ENCODE results near the gene POLR3F.
A peak's percentile ranks its signal among the peaks of the same experiment; 100 is the strongest.
"Not testable (repeated sequence)": the region's sequence is repeated elsewhere in the genome, so short reads cannot be mapped to it uniquely, and the experiment has no call there.

Gene POLR3F, protein sequence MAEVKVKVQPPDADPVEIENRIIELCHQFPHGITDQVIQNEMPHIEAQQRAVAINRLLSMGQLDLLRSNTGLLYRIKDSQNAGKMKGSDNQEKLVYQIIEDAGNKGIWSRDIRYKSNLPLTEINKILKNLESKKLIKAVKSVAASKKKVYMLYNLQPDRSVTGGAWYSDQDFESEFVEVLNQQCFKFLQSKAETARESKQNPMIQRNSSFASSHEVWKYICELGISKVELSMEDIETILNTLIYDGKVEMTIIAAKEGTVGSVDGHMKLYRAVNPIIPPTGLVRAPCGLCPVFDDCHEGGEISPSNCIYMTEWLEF

DNA sequence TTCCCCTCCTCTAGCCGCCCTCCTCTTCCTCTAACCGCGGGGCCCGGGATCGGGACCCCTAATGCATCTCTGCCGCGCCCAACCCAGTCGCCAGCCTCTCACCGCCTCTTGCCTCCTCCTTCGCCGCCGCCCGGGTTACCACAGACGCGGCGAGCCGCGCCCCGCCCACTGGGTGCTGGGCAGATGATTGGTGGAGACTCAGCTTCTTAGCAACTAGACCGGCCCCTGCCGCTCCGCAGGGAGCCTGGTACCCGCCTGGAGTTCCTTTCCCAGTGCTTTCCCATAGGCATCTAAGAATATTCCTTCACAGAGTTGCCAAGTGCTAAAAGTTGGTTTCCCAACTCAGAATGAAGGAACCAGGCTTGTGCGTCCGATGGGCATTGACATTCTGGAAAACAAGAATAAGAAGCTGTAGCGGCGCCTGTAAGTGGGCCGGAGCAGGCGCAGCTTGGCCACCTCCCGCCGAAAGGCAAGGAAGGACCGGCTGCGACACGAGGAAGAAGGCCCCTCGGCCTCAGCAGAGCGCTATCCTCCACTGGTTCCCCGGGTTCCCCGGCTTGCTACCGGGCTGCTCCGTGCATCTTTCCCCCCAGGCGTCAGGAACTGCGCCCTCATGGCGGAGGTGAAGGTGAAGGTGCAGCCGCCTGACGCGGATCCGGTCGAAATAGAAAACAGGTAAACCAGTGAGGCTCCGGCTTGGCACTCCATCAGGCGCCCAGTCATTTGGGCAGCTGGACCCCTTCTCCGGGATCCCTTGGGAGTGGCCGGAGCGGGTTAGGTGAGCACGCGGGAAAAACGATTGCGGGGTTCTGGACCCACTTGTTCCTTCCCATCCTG lies at the start of gene POLR3F, which contains the start of gene DZANK1:
POLR3F (plus strand) TSS at position 497 of the 837 bp plus-strand sequence; CDS start at position 614, 117 bp downstream.
DZANK1 (minus strand) TSS at position 137 of the 837 bp plus-strand sequence. CDS start 1,672 bp downstream, outside the sequence.
- DNase-seq = peak; percentile 84

DNA sequence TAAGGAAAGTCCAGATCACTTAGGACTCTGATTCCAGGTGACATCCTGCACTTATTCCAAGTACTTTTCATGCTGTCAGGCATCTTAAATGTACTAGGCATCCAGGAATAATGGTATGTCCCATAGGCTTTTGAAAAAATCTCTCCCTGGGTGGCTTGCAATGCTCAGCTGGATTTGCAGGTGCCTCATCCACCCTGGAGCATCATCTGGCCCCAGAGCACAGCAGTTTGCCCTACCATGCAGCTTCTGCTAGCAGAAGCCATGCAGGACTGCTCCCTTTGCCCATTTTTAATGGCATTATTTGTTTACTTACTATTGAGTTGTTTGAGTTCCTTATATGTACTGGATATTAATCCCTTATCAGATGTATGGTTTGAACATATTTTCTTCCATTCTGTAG lies 45.6 kb upstream of the POLR3F start:
- no peak for DNase-seq

DNA sequence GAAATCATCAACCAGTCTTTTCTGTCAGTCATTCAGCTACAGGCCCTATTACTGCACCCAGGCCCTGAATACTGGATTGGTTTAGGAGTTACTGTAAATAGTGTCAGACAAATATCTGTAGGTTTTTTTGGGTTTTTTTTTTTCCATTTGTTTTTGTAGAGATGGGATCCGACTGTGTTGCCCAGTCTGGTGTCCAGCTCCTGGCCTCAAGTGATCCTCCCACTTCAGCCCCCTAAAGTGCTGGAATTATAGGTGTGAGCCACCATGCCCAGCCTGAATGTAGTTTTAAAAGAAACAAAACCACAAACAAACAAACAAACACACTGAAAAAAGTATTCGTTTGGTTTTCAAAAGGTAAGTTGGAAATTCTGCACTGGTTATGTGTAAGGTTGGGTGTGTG lies 40.0 kb upstream of the POLR3F start:
- DNase-seq = no peak

DNA sequence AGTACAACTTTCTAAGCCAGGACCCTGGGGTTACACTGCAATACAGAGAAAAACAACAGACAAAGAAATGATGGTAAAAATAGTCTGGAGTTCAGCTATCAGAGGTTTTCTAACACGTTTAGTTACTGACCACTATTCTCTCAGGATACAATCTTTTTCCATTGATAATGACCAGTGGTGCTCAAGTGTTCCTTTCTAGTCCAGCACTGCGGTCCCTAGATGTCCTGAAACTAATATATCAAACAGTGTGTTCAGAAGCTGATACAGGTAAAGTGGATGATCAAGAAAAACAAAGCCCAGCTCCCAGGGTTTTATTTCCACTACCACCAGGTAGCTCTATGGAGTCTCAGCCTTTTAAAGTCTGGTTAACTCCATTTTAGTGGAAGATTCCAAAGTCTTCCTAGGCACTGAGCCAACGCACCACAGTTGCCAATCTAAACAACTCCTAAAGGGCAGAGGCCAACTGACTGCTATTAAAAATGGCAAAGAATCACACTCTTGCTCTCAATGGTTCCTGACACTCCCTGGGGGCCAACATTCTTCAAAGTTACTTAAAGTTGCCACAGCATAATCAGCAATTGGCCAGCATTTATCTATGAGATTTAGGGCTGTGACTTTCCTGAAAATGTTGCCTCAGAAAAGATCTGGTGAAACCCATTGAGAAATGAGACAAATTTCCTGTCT lies 38.6 kb upstream of the POLR3F start:
- DNase-seq = no peak

DNA sequence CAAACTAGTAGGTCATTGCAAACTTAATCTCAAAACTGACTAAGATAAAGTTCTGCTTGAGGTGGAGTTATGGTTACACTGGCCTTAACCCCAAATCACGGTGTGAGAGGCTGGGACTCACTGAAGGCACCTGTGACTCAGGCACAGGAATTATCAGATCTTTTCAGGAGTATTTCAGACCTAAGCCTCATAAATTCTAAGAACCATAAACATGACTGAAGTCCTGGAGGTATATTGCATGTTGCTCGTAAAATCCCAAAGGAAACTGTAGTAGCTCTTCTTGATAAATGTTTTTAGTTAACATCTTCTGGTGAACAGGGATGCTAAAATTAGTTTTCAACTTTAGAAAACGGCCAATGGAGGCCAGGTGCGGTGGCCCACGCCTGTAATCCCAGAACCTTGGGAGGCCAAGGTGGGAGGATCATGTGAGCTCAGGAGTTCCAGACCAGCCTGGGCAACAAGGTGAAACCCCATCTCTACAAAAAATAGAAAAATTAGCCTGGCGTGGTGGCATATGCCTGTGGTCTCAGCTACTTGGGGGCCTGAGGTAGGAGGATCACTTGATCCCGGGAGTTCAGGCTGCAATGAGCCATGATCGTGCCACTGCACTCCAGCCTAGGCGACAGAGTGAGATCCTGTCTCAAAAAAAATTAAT lies 36.9 kb upstream of the POLR3F start:
- DNase-seq = no peak

DNA sequence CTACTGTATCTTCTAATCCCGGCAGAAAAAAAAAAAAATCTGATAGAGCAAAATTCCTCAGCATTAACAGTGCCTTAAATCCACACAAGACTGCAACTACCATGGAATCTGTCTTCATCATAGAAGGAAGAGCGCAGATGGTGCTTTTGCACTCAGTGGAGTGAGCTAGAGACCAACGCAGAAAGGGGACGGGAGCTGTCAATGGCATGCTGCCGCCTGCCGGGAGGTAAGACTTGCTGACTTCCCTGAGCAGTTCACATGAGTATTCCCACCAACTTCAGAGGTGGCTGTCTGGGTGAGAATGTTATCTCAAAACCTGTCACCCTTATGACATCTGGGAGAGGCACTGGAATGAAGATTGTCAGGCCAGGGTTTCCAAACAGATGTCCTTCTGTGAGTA lies 36.0 kb upstream of the POLR3F start:
- DNase-seq = no peak

DNA sequence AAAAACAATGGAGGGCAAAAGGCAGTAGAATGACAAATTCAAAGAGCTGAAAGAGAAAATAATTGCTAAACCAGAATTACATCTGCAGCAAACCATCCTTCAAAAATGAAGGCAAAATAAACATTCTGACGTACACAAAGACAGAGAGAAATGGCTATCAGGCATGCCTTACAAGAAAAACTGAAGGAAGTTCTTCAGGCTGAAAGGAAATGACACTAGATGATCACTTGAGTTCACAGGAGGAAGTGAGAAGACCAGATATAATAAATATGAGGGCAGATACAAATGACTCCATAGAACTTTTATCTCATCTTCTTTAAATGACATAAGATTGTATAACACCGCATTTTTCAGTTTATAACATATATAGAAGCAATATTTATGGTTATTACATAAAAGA lies 30.3 kb upstream of the POLR3F start:
- DNase-seq = no peak

DNA sequence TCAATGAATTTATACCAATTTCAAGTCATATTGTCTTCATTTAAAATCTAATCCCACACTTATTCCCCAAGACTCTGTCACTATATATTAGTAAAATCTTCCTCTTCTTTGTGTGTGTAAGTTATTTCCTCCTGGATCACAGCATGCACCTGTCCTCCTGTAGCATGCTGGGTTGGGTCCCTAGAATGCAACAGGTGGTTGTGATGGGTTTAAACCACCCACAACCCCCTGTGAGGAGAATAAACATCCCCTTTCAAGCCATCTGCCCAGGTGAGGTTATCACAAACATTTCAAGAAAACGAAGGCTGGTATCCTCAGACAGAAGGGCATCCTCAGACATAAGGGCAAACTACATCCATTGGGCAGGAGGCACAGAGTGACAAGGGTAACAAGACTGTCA lies 26.8 kb upstream of the POLR3F start:
- no peak for DNase-seq

DNA sequence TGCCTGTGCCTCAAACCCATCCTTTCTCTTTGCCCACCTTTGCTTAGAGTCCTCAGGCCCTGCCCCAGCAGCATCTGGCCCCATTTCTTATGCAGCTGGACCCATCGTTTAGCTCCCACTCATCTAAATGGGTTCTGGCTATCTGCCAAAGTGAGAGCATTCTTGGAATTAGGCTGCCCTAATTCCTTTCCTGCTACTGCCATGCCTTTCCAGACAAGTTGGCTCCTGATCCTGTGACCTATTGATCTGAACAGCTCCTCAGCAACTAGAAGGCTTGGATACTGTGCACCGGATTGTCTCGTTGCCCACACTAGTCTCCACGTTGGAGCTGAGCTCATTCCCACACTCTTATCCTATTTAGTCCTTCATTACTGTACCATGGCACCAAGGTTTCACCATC lies 23.3 kb upstream of the POLR3F start:
- DNase-seq = no peak

DNA sequence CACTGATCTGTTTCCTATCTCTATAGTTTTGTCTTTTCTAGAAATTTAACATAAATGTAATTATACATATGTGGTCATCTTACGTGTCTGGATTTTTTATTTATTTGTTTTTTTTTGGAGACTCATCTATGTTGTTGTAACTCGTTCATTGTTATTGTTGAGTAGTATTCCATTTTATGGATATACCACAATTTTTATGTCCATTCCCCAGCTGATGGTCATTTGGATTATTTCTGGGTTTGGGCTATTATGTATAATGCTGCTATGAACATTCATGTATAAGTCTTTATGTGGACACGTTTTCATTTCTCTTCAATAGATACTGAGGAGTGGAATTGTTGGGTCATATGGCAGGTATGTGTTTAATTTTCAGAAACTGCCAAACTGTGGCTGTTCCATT lies 10.6 kb upstream of the POLR3F start:
- DNase-seq = no peak

DNA sequence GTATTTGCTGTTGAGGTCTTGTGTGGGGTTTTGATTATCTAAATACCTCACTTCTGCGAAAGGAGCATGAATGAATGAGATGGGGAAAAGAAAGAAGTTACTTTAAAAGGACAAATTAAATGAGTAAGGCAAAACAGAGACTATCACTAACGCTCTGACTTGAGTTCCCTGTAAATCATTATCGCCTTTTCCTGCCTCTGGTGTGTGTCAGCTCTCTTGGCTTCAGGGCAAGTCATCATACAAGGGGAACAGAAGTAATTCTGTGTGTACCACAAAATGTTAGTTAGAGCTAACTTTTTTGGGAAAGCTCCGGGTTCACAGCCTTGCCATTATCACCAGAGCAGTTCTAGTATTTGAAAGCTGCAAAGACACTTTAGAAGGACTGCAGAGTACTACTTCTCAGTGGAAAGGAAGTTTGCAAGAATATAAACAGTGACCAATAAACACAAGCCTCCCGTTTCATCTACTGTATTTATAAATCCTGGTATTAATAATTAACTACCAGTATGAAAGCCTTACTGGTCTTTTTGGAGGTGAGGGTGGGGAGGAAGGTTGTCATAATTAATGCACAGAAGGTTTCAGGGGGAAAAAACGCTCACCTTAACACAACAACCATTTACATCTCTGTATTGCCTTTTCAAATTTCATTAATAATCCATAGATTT lies 1.5 kb upstream of the POLR3F start:
- DNase-seq = no peak

DNA sequence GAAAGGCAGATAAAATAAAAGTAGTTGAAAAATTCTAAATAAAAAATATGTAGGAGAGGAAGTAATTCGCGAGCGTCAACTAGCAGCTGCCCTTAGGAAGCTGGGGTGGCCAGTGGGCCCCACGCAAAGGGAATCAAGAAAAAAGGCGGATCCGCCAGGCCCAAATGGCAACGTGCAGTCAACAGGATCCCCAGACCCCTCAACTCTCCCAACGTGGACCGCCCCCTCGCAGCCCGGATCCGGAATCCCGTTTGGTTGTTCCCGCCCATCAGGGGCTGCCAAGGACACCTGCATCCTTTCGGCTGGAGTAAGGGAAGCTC lies 656 bp upstream of the POLR3F start:
- peak; percentile 58 for DNase-seq

DNA sequence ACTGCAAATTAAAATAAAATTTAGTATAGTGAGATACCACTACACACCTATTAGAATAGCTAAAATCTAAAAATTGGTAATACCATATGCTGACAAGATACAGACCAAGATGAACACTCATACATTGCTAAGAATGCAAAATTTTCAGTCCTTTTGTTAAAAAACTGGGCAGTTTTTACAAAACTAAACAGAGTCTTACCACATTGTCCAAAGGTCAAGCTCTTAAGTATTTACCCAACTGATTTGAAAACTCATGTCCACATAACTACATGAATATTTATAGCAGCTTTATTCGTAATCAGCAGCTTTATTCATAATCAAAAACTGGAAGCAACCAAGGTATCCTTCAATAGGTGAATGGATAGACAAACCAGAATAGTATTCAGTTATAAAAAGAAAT lies 10.0 kb downstream of the POLR3F start:
- no peak for DNase-seq

DNA sequence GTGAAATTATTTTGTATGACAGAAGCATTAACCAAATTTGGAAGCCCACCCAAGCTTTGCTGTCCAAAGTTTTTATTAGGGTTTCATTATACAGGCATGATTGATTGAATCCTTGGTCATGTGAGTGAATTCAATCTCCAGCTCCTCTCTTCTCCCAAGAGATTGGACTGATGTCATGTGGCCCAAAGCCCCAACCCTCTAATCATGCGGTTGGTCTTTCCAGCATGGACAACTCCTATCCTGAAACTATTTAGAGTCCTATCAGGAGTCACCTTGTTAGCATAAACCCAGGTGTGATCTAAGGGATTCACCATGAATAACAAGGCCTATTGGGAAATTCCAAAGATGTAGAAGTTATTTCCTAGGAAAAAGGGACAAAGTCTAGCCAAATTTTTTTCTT lies 10.6 kb downstream of the POLR3F start:
- no peak for DNase-seq

DNA sequence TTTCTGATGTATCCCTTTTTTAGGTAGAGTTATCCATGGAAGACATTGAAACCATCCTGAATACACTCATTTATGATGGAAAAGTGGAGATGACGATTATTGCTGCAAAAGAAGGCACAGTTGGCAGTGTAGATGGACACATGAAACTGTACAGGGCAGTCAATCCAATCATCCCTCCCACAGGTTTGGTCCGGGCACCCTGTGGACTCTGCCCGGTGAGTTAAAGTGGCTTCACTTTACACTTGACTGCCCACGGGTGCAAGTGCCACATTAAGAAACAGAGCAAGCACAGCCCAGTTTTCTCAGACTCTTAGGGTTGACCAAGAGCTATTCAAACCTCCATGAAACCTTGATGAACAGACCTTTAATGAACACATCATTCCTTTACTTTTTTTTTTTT lies 14.4 kb downstream of the POLR3F start:
- DNase-seq = no peak

DNA sequence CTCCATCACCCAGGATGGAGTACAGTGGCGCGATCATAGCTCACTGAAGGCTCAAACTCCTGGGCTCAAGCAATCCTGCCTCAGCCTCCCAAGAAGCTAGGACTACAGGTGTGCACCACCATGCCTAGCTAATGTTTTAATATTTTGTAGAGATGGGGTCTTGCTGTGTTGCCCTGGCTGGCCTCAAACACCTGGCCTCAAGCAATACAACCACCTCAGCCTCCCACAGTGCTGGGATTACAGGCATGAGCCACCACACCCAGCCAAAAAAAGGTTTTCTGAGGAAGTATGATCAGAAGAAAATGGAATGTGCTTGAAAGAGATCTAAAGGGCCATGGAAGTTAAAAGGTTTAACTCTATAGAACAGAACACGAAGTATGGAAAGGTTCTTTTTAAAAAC lies 21.1 kb downstream of the POLR3F start:
- no peak for DNase-seq

DNA sequence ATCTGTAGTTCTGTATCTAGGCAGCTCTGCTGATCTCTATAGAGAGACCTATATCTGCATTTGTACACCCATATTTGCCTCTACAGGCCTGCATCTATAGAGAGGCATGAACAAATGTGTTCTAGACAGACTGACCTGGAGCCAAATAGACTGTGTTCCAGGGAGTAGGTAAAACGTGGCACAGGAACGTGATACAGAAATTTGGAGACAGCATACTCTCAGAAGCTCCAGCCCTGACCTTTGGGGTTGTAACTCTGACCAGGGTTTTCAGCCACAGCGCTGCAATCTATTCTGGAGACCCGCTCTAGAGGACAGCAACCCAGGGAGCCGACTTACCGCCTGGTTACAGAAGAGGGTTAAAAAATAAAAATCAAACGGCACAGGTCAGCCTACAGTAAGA lies 28.9 kb downstream of the POLR3F start:
- no peak for DNase-seq

DNA sequence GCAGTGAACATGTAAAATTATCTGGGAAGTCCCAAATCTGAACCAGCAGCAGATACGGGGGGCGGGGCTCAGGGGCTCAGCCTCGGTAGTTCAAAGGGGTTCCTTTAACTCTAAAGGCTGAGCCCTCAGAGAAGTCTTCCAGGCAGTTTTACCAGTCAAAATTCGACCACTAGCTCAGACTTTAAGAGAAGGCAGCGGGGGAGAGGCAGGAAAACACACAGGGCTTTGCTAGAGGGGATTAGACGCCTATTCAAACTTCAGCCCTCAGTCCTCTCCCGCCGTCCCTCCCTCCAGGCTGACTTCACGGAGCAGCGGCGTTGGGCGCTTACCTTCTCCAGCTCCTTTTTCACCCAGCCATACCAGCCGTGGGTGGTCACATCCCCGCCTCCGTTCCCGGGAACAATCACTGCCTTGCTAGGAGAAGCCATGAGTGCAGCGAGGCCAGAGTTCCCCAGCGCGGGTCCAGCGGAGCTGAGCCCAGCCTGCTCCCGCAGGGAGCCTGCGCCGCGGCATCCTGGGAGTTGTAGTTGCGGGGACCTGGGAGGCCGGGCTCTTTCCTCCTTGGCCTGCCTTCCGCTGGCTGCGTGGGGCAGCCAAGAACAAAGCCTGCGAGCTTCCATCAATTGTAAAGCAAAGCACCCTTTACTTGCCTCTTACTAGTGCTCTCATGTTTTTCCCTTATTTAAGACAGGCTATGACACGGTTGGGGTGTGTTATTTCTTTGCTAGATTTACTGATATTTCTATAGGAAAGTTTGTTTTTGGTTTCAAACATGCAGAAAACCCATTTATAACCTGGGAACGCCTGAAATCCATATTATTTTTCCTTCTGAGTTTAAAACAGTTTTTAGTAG lies 29.8 kb downstream of the POLR3F start, which contains the start of gene RBBP9:
RBBP9 (minus strand) TSS at position 486 of the 853 bp plus-strand sequence; CDS start at position 428, 58 bp downstream.
- peak; percentile 61 for DNase-seq

DNA sequence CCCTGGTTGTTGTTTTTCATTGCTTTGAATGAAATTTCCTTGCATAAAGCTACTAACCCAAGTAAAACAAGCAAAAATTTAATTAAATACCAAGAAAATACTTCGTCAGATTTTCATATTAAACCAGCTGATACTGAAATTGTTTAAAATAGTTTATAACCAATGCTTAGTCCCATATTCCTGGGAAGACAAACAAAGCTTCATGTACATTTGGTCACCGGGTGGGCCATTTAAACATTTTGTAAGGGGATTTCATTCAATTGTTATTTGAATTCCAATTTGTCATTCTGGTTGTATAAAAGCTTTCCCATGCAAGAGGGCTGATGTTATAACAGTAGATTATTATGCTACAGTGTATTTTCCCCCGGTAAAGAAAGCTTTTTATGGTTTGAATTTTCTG lies 30.4 kb downstream of the POLR3F start:
- DNase-seq = no peak

DNA sequence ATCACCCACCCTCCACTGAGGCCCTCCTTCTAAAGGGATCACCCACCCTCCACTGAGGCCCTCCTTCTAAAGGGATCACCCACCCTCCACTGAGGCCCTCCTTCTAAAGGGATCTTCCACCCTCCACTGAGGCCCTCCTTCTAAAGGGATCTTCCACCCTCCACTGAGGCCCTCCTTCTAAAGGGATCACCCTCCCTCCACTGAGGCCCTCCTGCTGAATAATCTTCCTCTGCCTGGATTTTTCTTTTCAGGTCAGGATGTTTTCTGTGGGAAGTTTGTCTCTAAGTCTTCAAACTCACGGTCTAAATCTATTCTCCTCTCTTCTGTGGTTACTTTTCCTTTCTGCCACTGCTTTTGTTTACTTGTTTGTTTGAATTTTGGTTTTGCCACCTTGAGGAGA lies 34.5 kb downstream of the POLR3F start:
- not testable (repeated sequence) for DNase-seq

DNA sequence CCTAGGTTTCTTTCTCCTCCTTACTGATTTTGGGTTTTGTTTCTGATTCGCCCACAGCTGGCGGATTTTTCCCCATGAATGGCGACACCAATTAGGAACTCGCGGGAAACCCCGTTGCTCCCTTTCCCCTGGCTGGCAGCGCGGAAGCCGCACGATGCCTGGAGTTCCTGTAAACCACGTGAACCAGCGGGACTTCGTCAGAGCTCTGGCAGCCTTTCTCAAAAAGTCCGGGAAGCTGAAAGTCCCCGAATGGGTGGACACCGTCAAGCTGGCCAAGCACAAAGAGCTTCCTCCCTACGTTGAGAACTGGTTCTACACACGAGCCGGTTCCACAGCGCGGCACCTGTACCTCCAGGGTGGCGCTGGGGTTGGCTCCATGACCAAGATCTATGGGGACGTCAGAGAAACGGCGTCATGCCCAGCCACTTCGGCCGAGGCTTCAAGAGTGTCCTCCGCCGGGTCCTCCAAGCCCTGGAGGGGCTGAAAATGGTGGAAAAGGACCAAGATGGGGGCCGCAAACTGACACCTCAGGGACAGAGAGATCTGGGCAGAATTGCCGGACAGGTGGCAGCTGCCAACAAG lies 37.4 kb downstream of the POLR3F start:
- no peak for DNase-seq
